ENCODE data around the gene DRAXIN.

Gene DRAXIN

DNA sequence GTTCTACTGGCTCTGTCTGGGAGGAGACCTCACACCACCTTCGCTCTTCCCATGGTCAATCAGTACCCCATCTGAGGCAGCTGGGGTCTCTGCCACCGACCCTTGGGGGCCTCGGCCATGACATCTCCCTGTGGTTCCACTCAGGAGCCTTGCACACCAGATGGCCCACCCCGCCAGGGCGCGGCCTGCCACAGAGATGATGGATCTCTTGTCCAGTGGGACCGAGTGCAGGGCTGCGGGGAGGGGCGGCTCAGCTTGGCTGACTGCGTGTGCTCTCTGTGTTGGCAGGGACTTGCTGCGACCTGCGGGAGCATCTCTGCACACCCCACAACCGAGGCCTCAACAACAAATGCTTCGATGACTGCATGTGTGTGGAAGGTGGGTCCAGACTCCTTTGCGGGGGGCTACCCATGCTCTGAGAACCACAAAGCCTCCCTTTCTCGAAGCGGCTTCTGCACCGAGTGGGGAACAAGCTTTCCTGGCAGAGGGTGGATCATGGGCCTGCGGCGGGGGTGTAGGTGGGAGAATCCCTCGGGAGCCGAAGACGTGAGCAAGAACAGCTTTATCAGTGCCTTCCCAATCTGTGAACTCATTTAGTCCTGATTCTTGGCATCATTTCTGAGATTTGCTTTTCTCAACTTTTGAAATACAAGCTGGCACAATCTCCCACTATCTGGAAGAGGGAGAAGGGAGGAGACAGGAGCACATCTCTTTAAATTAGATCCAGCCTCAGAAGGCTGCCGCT, 23.5 kb downstream of the DRAXIN start:
- Histone ChIP-seq H3K27ac (ENCODE audit: low read length) (no peak overlapping the region), H3K27me3 (replicated peaks; ENCODE audit: insufficient read depth, low read length) (peaks cover 75% of the 10 kb centered on the region), H3K36me3 (replicated peaks; ENCODE audit: insufficient read depth, low read length) (no peaks in the 10 kb centered on the region), H3K4me3 (ENCODE audit: low read length) (no peak overlapping the region), H3K9ac (ENCODE audit: low read length) (no peak overlapping the region), H3K4me1 (ENCODE audit: low read length) (no peaks in the 10 kb centered on the region), H3K9me2 (replicated peaks; ENCODE audit: insufficient read depth, low read length) (no peaks in the 10 kb centered on the region), H2AFZ (ENCODE audit: low read length) (no peak overlapping the region), H3F3A (ENCODE audit: insufficient read depth, low read length) (no peaks in the 10 kb centered on the region), H4K20me1 (ENCODE audit: insufficient read depth, low read length) (no peaks in the 10 kb centered on the region), H3K79me2 (ENCODE audit: low read length) (no peaks in the 10 kb centered on the region), H3K4me2 (ENCODE audit: low read depth, low read length) (no peak overlapping the region), H3K9me3 (replicated peaks; ENCODE audit: insufficient read depth, low read length) (no peaks in the 10 kb centered on the region)
- DNase-seq: no peak
- TF ChIP-seq EZH2 (optimal IDR thresholded peaks at IDR 0.05; ENCODE audit: low read depth, low read length) (no peak), EZH2phosphoT487 (IDR thresholded peaks at IDR 0.05; ENCODE audit: low read length) (no peak)
- TF ChIP-seq, protein P1, sequence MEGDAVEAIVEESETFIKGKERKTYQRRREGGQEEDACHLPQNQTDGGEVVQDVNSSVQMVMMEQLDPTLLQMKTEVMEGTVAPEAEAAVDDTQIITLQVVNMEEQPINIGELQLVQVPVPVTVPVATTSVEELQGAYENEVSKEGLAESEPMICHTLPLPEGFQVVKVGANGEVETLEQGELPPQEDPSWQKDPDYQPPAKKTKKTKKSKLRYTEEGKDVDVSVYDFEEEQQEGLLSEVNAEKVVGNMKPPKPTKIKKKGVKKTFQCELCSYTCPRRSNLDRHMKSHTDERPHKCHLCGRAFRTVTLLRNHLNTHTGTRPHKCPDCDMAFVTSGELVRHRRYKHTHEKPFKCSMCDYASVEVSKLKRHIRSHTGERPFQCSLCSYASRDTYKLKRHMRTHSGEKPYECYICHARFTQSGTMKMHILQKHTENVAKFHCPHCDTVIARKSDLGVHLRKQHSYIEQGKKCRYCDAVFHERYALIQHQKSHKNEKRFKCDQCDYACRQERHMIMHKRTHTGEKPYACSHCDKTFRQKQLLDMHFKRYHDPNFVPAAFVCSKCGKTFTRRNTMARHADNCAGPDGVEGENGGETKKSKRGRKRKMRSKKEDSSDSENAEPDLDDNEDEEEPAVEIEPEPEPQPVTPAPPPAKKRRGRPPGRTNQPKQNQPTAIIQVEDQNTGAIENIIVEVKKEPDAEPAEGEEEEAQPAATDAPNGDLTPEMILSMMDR (IDR thresholded peaks at IDR 0.05; ENCODE audit: low read length): no peak

DNA sequence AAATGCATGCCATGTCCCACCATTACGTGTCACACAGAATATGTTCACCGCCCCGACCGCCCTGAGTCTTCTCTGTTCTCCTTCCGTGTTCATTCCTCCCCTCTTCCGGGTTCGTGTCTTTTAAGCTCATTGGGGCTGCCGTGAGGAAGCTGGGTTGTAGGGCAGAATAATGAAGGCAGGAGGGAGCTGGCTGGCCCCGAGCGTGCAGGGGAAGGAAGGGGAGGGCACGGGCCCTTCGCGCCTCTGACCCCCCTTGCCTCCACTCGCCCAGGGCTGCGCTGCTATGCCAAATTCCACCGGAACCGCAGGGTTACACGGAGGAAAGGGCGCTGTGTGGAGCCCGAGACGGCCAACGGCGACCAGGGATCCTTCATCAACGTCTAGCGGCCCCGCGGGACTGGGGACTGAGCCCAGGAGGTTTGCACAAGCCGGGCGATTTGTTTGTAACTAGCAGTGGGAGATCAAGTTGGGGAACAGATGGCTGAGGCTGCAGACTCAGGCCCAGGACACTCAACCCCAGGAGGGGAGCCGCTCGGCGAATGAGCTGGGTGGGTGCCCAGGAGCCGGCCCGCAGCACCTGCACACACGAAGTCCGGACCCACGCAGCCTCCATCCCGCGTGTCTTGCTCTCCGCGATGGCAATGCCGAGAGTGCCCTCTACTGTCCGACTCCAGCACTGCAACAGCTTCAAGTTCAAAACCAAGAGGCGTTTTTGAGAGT, 28.0 kb downstream of the DRAXIN start:
- Histone ChIP-seq H4K20me1 (ENCODE audit: insufficient read depth, low read length) (no peaks in the 10 kb centered on the region), H3F3A (ENCODE audit: insufficient read depth, low read length) (no peaks in the 10 kb centered on the region), H3K4me2 (ENCODE audit: low read depth, low read length) (peak overlapping the region; percentile 86), H3K9me2 (replicated peaks; ENCODE audit: insufficient read depth, low read length) (no peaks in the 10 kb centered on the region), H3K4me3 (ENCODE audit: low read length) (peak overlapping the region; percentile 58), H3K27me3 (replicated peaks; ENCODE audit: insufficient read depth, low read length) (peaks cover 62% of the 10 kb centered on the region), H3K9ac (ENCODE audit: low read length) (peak overlapping the region; percentile 32; the same call in 1 of the 2 replicates), H3K4me1 (ENCODE audit: low read length) (no peaks in the 10 kb centered on the region), H3K27ac (ENCODE audit: low read length) (no peak overlapping the region), H2AFZ (ENCODE audit: low read length) (peak overlapping the region; percentile 89), H3K36me3 (replicated peaks; ENCODE audit: insufficient read depth, low read length) (no peaks in the 10 kb centered on the region), H3K9me3 (replicated peaks; ENCODE audit: insufficient read depth, low read length) (no peaks in the 10 kb centered on the region), H3K79me2 (ENCODE audit: low read length) (no peaks in the 10 kb centered on the region)
- DNase-seq: peak; percentile 70
- TF ChIP-seq EZH2phosphoT487 (IDR thresholded peaks at IDR 0.05; ENCODE audit: low read length) (no peak), EZH2 (optimal IDR thresholded peaks at IDR 0.05; ENCODE audit: low read depth, low read length) (no peak)
- TF ChIP-seq, protein P1 (IDR thresholded peaks at IDR 0.05; ENCODE audit: low read length): peak; percentile 97

GRCh38 chr1:11720033-11720376, 28.5 kb downstream of the DRAXIN start:
- H3K4me3 ChIP-seq (ENCODE audit: low read length): peak overlapping the region; percentile 58

More at GRCh38 chr1:11720033-11720376, 28.5 kb downstream of the DRAXIN start:
- peaks cover 56% of the 10 kb centered on the region for H3K27me3 ChIP-seq (replicated peaks; ENCODE audit: insufficient read depth, low read length)
- H3K4me1 ChIP-seq (ENCODE audit: low read length): no peaks in the 10 kb centered on the region
- no peaks in the 10 kb centered on the region for H3K9me3 ChIP-seq (replicated peaks; ENCODE audit: insufficient read depth, low read length)
- H4K20me1 ChIP-seq (ENCODE audit: insufficient read depth, low read length): no peaks in the 10 kb centered on the region
- peak overlapping the region; percentile 86 for H3K4me2 ChIP-seq (ENCODE audit: low read depth, low read length)
- no peaks in the 10 kb centered on the region for H3K36me3 ChIP-seq (replicated peaks; ENCODE audit: insufficient read depth, low read length)
- H3F3A ChIP-seq (ENCODE audit: insufficient read depth, low read length): no peaks in the 10 kb centered on the region
- no peaks in the 10 kb centered on the region for H3K9me2 ChIP-seq (replicated peaks; ENCODE audit: insufficient read depth, low read length)
- H3K9ac ChIP-seq (ENCODE audit: low read length): no peak overlapping the region
- TF ChIP-seq EZH2phosphoT487 (IDR thresholded peaks at IDR 0.05; ENCODE audit: low read length): no peak
- TF ChIP-seq, protein P1 (IDR thresholded peaks at IDR 0.05; ENCODE audit: low read length): no peak
- TF ChIP-seq EZH2 (optimal IDR thresholded peaks at IDR 0.05; ENCODE audit: low read depth, low read length): no peak
- no peak overlapping the region for H3K27ac ChIP-seq (ENCODE audit: low read length)
- DNase-seq: no peak
- peak overlapping the region; percentile 89; the same call in 1 of the 2 replicates for H2AFZ ChIP-seq (ENCODE audit: low read length)
- H3K79me2 ChIP-seq (ENCODE audit: low read length): no peaks in the 10 kb centered on the region

Measured in MM.1S (cell line).